HUES6 (cell line): ENCODE results near the gene LARP1.
"Not testable (repeated sequence)": the region's sequence is repeated elsewhere in the genome, so short reads cannot be mapped to it uniquely, and the experiment has no call there.

Experiments
- H3K27ac ChIP-seq: 2 replicates; pipeline ENCODE4 v1.7.0; 2013; ENCODE audit warnings: low read depth, mild to moderate bottlenecking, low read length, inconsistent platforms
- H3K27me3 ChIP-seq: 2 replicates; pipeline ENCODE4 v1.6.1; 2013; ENCODE audit warnings: low read length; ENCODE audit not compliant: control insufficient read depth, insufficient read depth
- H3K36me3 ChIP-seq: 2 replicates; pipeline ENCODE4 v1.6.1; 2013; ENCODE audit warnings: low read length; ENCODE audit not compliant: control insufficient read depth, insufficient read depth
- H3K4me1 ChIP-seq: 2 replicates; pipeline ENCODE4 v1.6.1; 2013; ENCODE audit warnings: low read length; ENCODE audit not compliant: control insufficient read depth, insufficient read depth
- H3K4me3 ChIP-seq: 2 replicates; pipeline ENCODE4 v1.5.1; 2013; ENCODE audit warnings: low read depth, low read length
- H3K9ac ChIP-seq: one replicate; pipeline ENCODE4 v1.6.1; 2013; ENCODE audit warnings: mild to moderate bottlenecking, low read length
- H3K9me3 ChIP-seq: 2 replicates; pipeline ENCODE4 v1.6.1; 2013; ENCODE audit warnings: low read depth, low read length; ENCODE audit not compliant: control insufficient read depth, insufficient read depth

LARP1 gene

DNA sequence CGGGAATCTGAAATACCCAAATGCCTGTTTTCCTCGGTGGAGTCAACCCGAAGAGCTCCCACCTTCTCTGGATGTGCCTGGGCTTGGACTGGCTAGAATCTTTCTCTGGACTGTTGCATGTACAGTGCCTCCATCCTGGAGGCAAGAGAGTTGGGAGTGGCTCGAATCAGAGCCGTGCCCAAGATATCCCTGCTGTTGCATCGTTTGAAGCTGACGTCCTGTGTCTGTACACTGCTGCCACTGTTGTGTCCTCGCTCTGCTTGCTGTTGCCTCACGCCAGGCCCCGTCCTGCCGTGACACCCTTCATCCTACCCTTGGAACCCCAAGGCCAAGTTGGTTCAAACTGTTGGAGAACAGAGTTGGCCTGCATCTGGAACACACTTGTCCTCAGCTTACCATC lies 59.8 kb downstream of the LARP1 start:
- peaks cover 89% of the 10 kb centered on the region for H3K36me3 ChIP-seq
- no peak overlapping the region for H3K9ac ChIP-seq
- no peak overlapping the region for H3K4me3 ChIP-seq

DNA sequence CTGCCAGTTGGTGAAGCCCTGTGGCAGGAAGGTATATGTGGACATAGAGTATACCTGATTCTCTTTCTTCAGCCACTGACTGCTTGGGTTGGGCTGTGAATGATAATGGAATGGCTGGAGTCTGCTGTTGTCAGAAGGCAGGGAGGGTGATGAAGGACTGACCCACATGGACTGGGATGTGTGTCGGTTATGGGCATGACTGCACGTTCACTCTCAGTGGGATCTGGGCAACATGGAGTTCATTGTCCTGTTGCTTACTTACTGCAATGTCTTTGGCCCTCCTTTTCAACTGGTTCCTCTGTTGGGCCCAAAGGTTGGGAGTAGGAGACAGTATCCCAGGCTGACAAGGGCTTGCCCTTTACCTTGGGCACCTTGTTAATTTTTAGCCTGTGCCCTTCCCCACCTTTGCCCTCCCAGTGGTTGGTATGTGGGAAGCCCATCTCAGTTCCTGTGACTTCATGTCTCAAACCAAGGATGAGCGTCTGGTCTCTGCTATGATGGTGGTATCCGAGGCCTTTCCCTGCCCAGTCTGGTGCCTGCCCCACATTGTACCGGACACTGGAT lies 60.6 kb downstream of the LARP1 start:
- H3K36me3 ChIP-seq = peaks cover 89% of the 10 kb centered on the region
- no peaks in the 10 kb centered on the region; the same call in 1 of the 2 replicates for H3K4me1 ChIP-seq
- H3K4me3 ChIP-seq = no peak overlapping the region
- no peaks in the 10 kb centered on the region for H3K27me3 ChIP-seq
- H3K9ac ChIP-seq = no peak overlapping the region
- no peak overlapping the region for H3K27ac ChIP-seq
- no peaks in the 10 kb centered on the region for H3K9me3 ChIP-seq

More for the DNA sequence above, 59.8 kb downstream of the LARP1 start:
- H3K27ac ChIP-seq = no peak overlapping the region
- H3K4me1 ChIP-seq = no peaks in the 10 kb centered on the region
- H3K27me3 ChIP-seq = no peaks in the 10 kb centered on the region
- H3K9me3 ChIP-seq = no peaks in the 10 kb centered on the region

DNA sequence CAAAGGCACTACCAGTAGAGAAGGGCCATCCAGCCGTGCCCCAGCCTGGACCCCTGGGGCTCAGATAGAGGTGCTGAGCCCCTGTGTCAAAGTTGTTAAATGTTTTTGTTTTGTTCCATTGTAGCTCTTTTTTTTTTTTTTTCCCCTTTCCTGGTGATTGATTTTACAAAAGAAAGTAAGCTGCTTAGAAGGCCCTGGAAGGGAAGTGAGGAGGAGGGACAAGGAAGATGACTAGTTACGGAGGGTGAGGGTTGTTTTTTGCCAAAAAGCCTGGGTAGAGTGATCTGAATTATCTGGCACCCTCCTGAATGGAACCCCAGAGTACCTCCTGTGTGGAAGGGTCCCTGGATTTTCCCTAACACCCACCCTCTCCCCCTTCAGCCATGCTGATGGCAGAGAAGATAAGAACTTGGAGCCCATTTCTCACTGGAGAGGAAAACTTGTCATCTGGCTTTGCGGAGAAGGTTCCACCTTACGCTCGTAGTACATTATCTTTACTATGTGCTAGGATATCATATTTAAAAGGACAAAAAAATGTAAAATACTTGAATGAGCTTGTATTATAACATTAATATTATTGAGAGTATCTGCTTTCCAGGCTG lies 61.8 kb downstream of the LARP1 start:
- no peaks in the 10 kb centered on the region for H3K9me3 ChIP-seq
- H3K9ac ChIP-seq = no peak overlapping the region
- H3K4me3 ChIP-seq = no peak overlapping the region
- no peaks in the 10 kb centered on the region; the same call in 1 of the 2 replicates for H3K4me1 ChIP-seq
- no peak overlapping the region for H3K27ac ChIP-seq
- peaks cover 81% of the 10 kb centered on the region for H3K36me3 ChIP-seq
- no peaks in the 10 kb centered on the region for H3K27me3 ChIP-seq

DNA sequence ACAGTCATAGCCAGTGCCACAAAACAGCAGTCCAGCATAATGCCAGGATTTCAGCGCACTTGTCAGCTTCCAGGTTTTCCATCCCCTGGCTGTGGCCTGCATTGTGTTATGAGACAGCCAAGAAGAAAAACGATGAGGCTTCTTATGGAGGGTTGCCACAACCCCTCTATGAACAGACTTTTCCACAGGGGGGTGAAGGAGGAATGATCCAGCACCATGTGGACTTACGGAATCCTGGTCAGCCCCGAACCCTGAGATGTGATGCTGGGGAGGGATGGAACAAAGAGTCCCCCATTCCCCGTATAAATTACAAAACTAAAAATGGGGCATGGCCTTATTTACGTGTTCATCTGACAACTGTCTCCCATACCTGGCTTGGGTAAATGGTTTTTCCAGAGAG lies 62.6 kb downstream of the LARP1 start:
- Histone ChIP-seq H3K9me3 (no peaks in the 10 kb centered on the region), H3K9ac (no peak overlapping the region), H3K27me3 (no peaks in the 10 kb centered on the region), H3K4me1 (no peaks in the 10 kb centered on the region; the same call in 1 of the 2 replicates), H3K27ac (no peak overlapping the region), H3K4me3 (no peak overlapping the region), H3K36me3 (peaks cover 81% of the 10 kb centered on the region)

DNA sequence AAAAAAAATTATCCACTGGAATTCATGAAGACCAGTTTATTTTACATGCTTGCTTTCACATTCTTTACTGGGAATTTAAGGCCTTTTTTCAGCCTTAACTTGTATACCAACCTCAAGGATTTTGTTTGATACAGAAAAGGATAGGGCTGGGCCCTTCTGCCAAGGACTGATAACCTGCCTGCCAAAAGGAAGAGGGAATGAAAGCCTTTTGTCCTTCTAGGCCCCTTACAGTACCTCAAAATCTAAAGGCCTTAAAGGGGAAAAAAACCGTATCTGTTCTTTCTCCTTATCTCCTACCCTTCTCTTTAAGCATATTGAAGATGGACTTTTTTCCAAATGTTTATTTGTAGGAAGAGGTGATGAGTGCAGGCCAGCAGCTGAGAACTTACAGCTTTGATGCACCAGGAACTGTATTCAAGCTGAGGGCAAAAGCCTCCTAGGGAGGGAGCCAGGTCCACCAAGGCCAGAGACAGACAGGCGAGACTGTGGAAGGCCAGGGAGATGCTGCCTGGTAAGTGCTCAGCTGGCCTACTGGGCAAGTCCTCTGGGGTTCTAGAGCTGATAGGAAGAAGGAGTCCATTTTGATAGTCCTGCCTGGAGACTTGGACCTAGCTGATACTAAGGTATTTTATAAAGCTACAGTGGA lies 63.4 kb downstream of the LARP1 start:
- Histone ChIP-seq H3K4me3 (no peak overlapping the region), H3K9ac (no peak overlapping the region), H3K36me3 (peaks cover 78% of the 10 kb centered on the region), H3K27me3 (no peaks in the 10 kb centered on the region), H3K9me3 (no peaks in the 10 kb centered on the region), H3K4me1 (no peaks in the 10 kb centered on the region; the same call in 1 of the 2 replicates), H3K27ac (no peak overlapping the region)

DNA sequence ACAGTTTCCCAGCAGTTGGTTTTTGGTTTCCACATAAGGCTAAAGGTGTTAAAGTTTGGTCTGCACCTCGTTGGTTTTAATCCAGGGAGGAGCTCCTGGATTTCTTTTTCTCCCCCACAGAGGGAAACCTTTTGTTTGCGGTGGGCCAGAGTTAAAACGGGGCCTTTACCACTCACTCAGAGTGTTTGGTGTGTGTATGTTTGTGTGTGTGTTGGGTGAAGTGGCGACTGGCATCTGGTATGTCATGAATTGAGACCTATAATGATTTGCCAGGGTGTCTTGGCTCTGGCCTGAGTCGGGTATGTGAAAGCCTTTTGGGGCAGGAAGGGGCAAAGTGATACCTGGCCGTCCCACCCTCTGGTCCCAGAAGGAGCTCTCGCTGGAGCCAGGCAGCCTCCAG lies 64.4 kb downstream of the LARP1 start:
- Histone ChIP-seq H3K27me3 (no peaks in the 10 kb centered on the region), H3K9ac (no peak overlapping the region), H3K27ac (no peak overlapping the region), H3K4me3 (no peak overlapping the region), H3K4me1 (no peaks in the 10 kb centered on the region; the same call in 1 of the 2 replicates), H3K9me3 (no peaks in the 10 kb centered on the region), H3K36me3 (peaks cover 79% of the 10 kb centered on the region)

DNA sequence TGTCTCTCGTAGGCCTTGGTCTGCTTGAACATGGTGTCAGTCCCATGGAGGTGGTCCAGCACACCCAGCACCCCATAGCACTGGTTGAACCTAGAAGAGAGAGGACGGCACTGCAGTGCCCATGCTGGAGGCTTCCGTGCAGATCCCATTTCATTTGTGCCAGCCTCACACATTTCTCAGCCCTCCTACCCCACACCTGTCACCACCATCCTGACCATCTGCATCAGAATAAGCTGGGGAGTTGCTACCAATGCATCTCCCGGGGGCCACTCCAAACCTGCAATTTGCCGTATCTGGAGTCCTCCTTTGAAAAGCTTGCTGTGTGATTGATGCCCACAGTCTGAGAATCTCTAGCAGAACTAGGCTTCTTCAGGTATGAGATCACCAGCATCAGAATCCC lies 65.2 kb downstream of the LARP1 start:
- Histone ChIP-seq H3K4me1 (no peaks in the 10 kb centered on the region; the same call in 1 of the 2 replicates), H3K9me3 (no peaks in the 10 kb centered on the region), H3K27me3 (no peaks in the 10 kb centered on the region), H3K27ac (no peak overlapping the region), H3K9ac (no peak overlapping the region), H3K36me3 (peaks cover 70% of the 10 kb centered on the region), H3K4me3 (no peak overlapping the region)

DNA sequence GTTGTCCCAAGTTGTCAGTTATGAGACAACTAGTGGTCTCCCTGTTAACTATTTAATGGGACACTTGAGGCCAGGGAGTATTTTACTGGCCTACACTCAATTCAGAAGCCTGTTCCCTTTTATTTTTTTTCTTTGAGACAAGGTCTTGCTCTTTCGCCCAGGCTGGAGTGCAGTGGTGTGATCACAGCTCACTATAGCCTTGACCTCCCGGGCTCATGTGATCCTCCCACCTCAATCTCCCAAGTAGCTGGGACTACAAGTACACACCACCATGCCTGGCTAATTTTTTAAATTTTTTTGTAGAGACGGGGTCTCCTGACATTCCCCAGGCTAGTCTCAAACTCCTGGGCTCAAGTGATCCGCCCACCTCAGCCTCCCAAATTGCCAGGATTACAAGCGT lies 67.7 kb downstream of the LARP1 start:
- H3K27ac ChIP-seq, H3K4me1 ChIP-seq, H3K27me3 ChIP-seq, H3K4me3 ChIP-seq, H3K9me3 ChIP-seq, H3K9ac ChIP-seq: not testable (repeated sequence)
- peaks cover 47% of the 10 kb centered on the region for H3K36me3 ChIP-seq

DNA sequence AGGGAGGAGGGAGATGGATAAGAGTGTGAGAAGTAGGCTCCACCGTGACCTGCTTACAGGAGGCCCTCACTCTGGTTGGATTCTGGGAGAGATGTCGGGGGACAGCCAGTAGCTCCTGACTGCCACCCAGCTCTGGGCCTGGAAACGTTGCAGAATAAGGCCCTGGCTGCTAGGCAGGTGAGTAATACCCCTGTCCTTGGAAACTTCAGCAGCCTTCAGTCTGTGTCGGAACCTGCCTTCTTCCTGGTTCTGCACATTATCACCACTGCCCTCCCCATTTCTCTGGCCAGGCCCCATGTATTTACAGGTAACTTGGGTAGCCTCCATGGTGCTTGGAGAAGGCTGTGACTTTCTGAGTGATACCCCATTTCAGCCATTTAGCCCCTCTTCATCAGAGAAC lies 68.4 kb downstream of the LARP1 start:
- Histone ChIP-seq H3K36me3 (peaks cover 40% of the 10 kb centered on the region), H3K27me3 (no peaks in the 10 kb centered on the region), H3K9ac (no peak overlapping the region), H3K27ac (no peak overlapping the region), H3K4me1 (no peaks in the 10 kb centered on the region; the same call in 1 of the 2 replicates), H3K4me3 (no peak overlapping the region), H3K9me3 (no peaks in the 10 kb centered on the region)

DNA sequence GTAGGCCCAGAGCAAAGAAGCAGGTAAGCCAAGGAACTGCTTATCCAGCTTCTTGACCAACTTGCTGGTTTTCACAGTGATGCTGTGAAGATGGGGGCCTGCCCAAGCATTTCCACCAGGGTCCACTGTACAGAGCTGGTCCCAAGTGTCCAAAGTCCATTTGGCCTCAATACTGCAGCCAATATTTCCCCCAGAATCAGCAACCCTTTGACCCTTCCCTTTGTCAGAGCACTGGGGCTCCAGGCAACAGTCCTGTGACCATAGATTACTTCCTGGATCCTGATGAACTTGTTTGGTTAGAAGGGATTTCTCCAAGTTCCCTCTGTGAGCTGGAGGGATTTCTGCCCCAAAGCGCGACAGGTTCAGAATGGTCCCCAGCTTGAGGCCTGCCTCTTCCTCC lies 68.9 kb downstream of the LARP1 start:
- H3K27ac ChIP-seq = no peak overlapping the region
- H3K4me1 ChIP-seq = peaks cover under 1% of the 10 kb centered on the region
- H3K9me3 ChIP-seq = no peaks in the 10 kb centered on the region
- no peak overlapping the region for H3K9ac ChIP-seq
- H3K4me3 ChIP-seq = no peak overlapping the region
- peaks cover 38% of the 10 kb centered on the region for H3K36me3 ChIP-seq
- no peaks in the 10 kb centered on the region for H3K27me3 ChIP-seq

DNA sequence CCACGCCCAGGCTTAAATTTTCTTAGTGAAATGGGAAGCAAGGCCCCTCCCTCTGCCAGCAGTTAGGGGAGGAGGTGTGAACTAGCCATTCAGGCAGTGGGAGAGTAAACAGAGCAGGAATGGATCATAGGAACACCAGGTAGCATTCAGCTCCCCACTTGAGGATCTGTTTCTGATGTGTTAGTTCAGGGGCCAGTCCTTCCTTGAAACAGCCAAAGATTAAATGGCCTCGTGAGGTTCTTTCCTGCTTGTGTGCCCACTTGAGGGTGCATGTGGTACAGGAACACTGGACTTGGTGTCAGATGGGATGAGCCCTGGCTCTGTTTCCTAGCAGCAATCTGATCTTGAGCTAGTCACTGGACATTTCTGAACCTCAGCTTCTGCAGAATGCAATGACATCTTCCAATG lies 74.0 kb downstream of the LARP1 start:
- no peaks in the 10 kb centered on the region for H3K9me3 ChIP-seq
- no peaks in the 10 kb centered on the region for H3K27me3 ChIP-seq
- H3K36me3 ChIP-seq = peaks cover 35% of the 10 kb centered on the region
- H3K4me1 ChIP-seq = peaks cover 4% of the 10 kb centered on the region; the same call in 1 of the 2 replicates
- no peak overlapping the region for H3K9ac ChIP-seq
- H3K4me3 ChIP-seq = no peak overlapping the region
- H3K27ac ChIP-seq = no peak overlapping the region
